ENCODE data around the gene DTNB. TPM values are rescaled to one million over a fixed set of nuclear protein-coding genes. Genes with fewer than 3 reads are reported as not detected.

DTNB gene
- total RNA-seq, 2 donors from 2014 or later = 4.3 to 4.4 TPM

- H3K36me3 ChIP-seq = no peaks in the 10 kb centered on the region
- no peak overlapping the region for H3K4me3 ChIP-seq
- no peaks in the 10 kb centered on the region for H3K27me3 ChIP-seq
- no peak for TF ChIP-seq CTCF (IDR thresholded peaks at IDR 0.05)
- no peaks in the 10 kb centered on the region for H3K4me1 ChIP-seq
- H3K27ac ChIP-seq = no peak overlapping the region
- DNase-seq (ENCODE audit: low spot score) = no peak
- no peaks in the 10 kb centered on the region for H3K9me3 ChIP-seq
These were observed 235.3 kb downstream of the DTNB start for GRCh38 chr2:25437881-25438662.

- no peak for DNase-seq (ENCODE audit: low spot score)
- Histone ChIP-seq H3K4me3 (no peak overlapping the region), H3K4me1 (no peaks in the 10 kb centered on the region), H3K9me3 (no peaks in the 10 kb centered on the region), H3K36me3 (no peaks in the 10 kb centered on the region), H3K27ac (no peak overlapping the region), H3K27me3 (no peaks in the 10 kb centered on the region)
- no peak for TF ChIP-seq CTCF (IDR thresholded peaks at IDR 0.05)
These were observed 238.0 kb downstream of the DTNB start for GRCh38 chr2:25435421-25435820.

GRCh38 chr2:25431604-25432003 lies 241.8 kb downstream of the DTNB start:
- Histone ChIP-seq H3K27ac (no peak overlapping the region), H3K9me3 (no peaks in the 10 kb centered on the region), H3K36me3 (no peaks in the 10 kb centered on the region), H3K4me1 (no peaks in the 10 kb centered on the region), H3K4me3 (no peak overlapping the region), H3K27me3 (no peaks in the 10 kb centered on the region)
- no peak for TF ChIP-seq CTCF (IDR thresholded peaks at IDR 0.05)
- no peak for DNase-seq (ENCODE audit: low spot score)

GRCh38 chr2:25430556-25430955 lies 242.8 kb downstream of the DTNB start:
- Histone ChIP-seq H3K27me3 (no peaks in the 10 kb centered on the region), H3K9me3 (no peaks in the 10 kb centered on the region), H3K4me1 (no peaks in the 10 kb centered on the region), H3K27ac (no peak overlapping the region), H3K36me3 (no peaks in the 10 kb centered on the region), H3K4me3 (no peak overlapping the region)
- TF ChIP-seq CTCF (IDR thresholded peaks at IDR 0.05) = no peak
- no peak for DNase-seq (ENCODE audit: low spot score)

- H3K27me3 ChIP-seq = no peaks in the 10 kb centered on the region
- H3K9me3 ChIP-seq = no peaks in the 10 kb centered on the region
- H3K4me3 ChIP-seq = no peak overlapping the region
- no peak for DNase-seq (ENCODE audit: low spot score)
- no peaks in the 10 kb centered on the region for H3K36me3 ChIP-seq
- no peak for TF ChIP-seq CTCF (IDR thresholded peaks at IDR 0.05)
- no peak overlapping the region for H3K27ac ChIP-seq
- no peaks in the 10 kb centered on the region for H3K4me1 ChIP-seq
These were observed 247.1 kb downstream of the DTNB start for GRCh38 chr2:25426326-25426725.

Data from right atrium auricular region (tissue), 2 donors.